ENCODE measurements around the gene PRSS50. TPM values are rescaled to one million over a fixed set of nuclear protein-coding genes. Genes with fewer than 3 reads are reported as not detected.

The PRSS50 gene
- total RNA-seq, 4 donors from 2014 or later, result 0.21 to 0.55 TPM; not detected in 2

- intact Hi-C loops (cut with DNase I; ENCODE audit: low total_unique reads), result no loop called here
- no peak overlapping the region for H3K4me3 ChIP-seq
- TF ChIP-seq CTCF (IDR thresholded peaks at IDR 0.05) (no peak), POLR2A (IDR thresholded peaks at IDR 0.05) (no peak)
Measured at GRCh38 chr3:46724424-46724823, 6.8 kb upstream of the PRSS50 start.

GRCh38 chr3:46722443-46722842, 4.8 kb upstream of the PRSS50 start:
- DNase-seq, result no peak
- H3K4me1 ChIP-seq, result no peaks in the 10 kb centered on the region
- H3K27ac ChIP-seq, result no peak overlapping the region
- no peaks in the 10 kb centered on the region for H3K27me3 ChIP-seq
- H3K9me3 ChIP-seq, result no peaks in the 10 kb centered on the region
- H3K36me3 ChIP-seq, result no peaks in the 10 kb centered on the region
- TF ChIP-seq CTCF (IDR thresholded peaks at IDR 0.05) (no peak), POLR2A (IDR thresholded peaks at IDR 0.05) (no peak)
- no peak overlapping the region for H3K4me3 ChIP-seq
- intact Hi-C loops (cut with DNase I; ENCODE audit: low total_unique reads), result no loop called here

More at GRCh38 chr3:46724424-46724823, 6.8 kb upstream of the PRSS50 start:
- no peak overlapping the region for H3K27ac ChIP-seq
- DNase-seq, result no peak
- H3K27me3 ChIP-seq, result no peaks in the 10 kb centered on the region
- H3K36me3 ChIP-seq, result no peaks in the 10 kb centered on the region
- H3K4me1 ChIP-seq, result no peaks in the 10 kb centered on the region
- H3K9me3 ChIP-seq, result no peaks in the 10 kb centered on the region

- H3K27me3 ChIP-seq, result no peaks in the 10 kb centered on the region
- no peak overlapping the region for H3K27ac ChIP-seq
- H3K4me1 ChIP-seq, result no peaks in the 10 kb centered on the region
- H3K36me3 ChIP-seq, result no peaks in the 10 kb centered on the region
- no peak for DNase-seq
- TF ChIP-seq CTCF (IDR thresholded peaks at IDR 0.05), result no peak
- no peak overlapping the region for H3K4me3 ChIP-seq
- intact Hi-C loops (cut with DNase I; ENCODE audit: low total_unique reads), result no loop called here
- no peaks in the 10 kb centered on the region for H3K9me3 ChIP-seq
Measured at GRCh38 chr3:46721009-46721408, 3.3 kb upstream of the PRSS50 start.

- TF ChIP-seq POLR2A (IDR thresholded peaks at IDR 0.05) (no peak), CTCF (IDR thresholded peaks at IDR 0.05) (no peak)
- Histone ChIP-seq H3K4me1 (no peaks in the 10 kb centered on the region), H3K27me3 (no peaks in the 10 kb centered on the region), H3K4me3 (no peak overlapping the region), H3K36me3 (no peaks in the 10 kb centered on the region), H3K27ac (no peak overlapping the region), H3K9me3 (no peaks in the 10 kb centered on the region)
- intact Hi-C loops (cut with DNase I; ENCODE audit: low total_unique reads), result no loop called here
- DNase-seq, result no peak
Measured at GRCh38 chr3:46719735-46720271, 2.1 kb upstream of the PRSS50 start.

GRCh38 chr3:46719044-46719565, 1.4 kb upstream of the PRSS50 start:
- H3K36me3 ChIP-seq, result no peaks in the 10 kb centered on the region
- TF ChIP-seq POLR2A (IDR thresholded peaks at IDR 0.05) (no peak), CTCF (IDR thresholded peaks at IDR 0.05) (no peak)
- intact Hi-C loops (cut with DNase I; ENCODE audit: low total_unique reads), result no loop called here
- no peaks in the 10 kb centered on the region for H3K9me3 ChIP-seq
- H3K4me3 ChIP-seq, result no peak overlapping the region
- H3K4me1 ChIP-seq, result no peaks in the 10 kb centered on the region
- no peak overlapping the region for H3K27ac ChIP-seq
- DNase-seq, result no peak
- H3K27me3 ChIP-seq, result no peaks in the 10 kb centered on the region

All from uterus (tissue), 4 donors.